ENCODE data around the gene C3orf22.

Gene C3orf22

GRCh38 chr3:126510308-126510910 lies 48.3 kb downstream of the C3orf22 start:
- no peak for TF ChIP-seq CTCF (IDR thresholded peaks at IDR 0.05; ENCODE audit: low read depth, low read length)
- no peak overlapping the region for H3K4me3 ChIP-seq (ENCODE audit: low read depth, low read length)

GRCh38 chr3:126509597-126510307 lies 49.0 kb downstream of the C3orf22 start:
- TF ChIP-seq CTCF (IDR thresholded peaks at IDR 0.05; ENCODE audit: low read depth, low read length): no peak
- no peak overlapping the region for H3K4me3 ChIP-seq (ENCODE audit: low read depth, low read length)

GRCh38 chr3:126508564-126508964 lies 50.2 kb downstream of the C3orf22 start:
- no peak overlapping the region for H3K4me3 ChIP-seq (ENCODE audit: low read depth, low read length)
- no peak for TF ChIP-seq CTCF (IDR thresholded peaks at IDR 0.05; ENCODE audit: low read depth, low read length)

GRCh38 chr3:126507886-126508285 lies 50.8 kb downstream of the C3orf22 start:
- TF ChIP-seq CTCF (IDR thresholded peaks at IDR 0.05; ENCODE audit: low read depth, low read length): no peak
- H3K4me3 ChIP-seq (ENCODE audit: low read depth, low read length): no peak overlapping the region

GRCh38 chr3:126503701-126504100 lies 55.0 kb downstream of the C3orf22 start:
- no peak overlapping the region for H3K4me3 ChIP-seq (ENCODE audit: low read depth, low read length)
- no peak for TF ChIP-seq CTCF (IDR thresholded peaks at IDR 0.05; ENCODE audit: low read depth, low read length)

GRCh38 chr3:126502656-126503055 lies 56.1 kb downstream of the C3orf22 start:
- TF ChIP-seq CTCF (IDR thresholded peaks at IDR 0.05; ENCODE audit: low read depth, low read length): no peak
- H3K4me3 ChIP-seq (ENCODE audit: low read depth, low read length): no peak overlapping the region

- no peak for TF ChIP-seq CTCF (IDR thresholded peaks at IDR 0.05; ENCODE audit: low read depth, low read length)
- H3K4me3 ChIP-seq (ENCODE audit: low read depth, low read length): no peak overlapping the region
Measured at GRCh38 chr3:126501736-126502135, 57.0 kb downstream of the C3orf22 start.
